HG03139 (cell line): ENCODE results near the gene ACTR1B.
"Not testable (repeated sequence)": the region's sequence is repeated elsewhere in the genome, so short reads cannot be mapped to it uniquely, and the experiment has no call there.

Experiments
- ATAC-seq: cut with Tn5 transposase; IDR thresholded peaks from one replicate; pipeline ENCODE4 v1.9.1; 2021; ENCODE audit not compliant: unreplicated experiment

ACTR1B gene

GRCh38 chr2:97691166-97691565 lies 27.3 kb upstream of the ACTR1B start:
- ATAC-seq: no peak

- no peak for ATAC-seq
These were observed 24.4 kb upstream of the ACTR1B start for GRCh38 chr2:97688062-97688827.

- not testable (repeated sequence) for ATAC-seq
These were observed 23.4 kb upstream of the ACTR1B start for GRCh38 chr2:97687235-97687634.

GRCh38 chr2:97678298-97678697 lies 14.5 kb upstream of the ACTR1B start:
- no peak for ATAC-seq

- ATAC-seq: no peak
These were observed 13.6 kb upstream of the ACTR1B start for GRCh38 chr2:97677480-97677879.

GRCh38 chr2:97676620-97677019 lies 12.8 kb upstream of the ACTR1B start:
- ATAC-seq: no peak

GRCh38 chr2:97675430-97676113 lies 11.7 kb upstream of the ACTR1B start:
- ATAC-seq: no peak

- ATAC-seq: no peak
These were observed 10.1 kb upstream of the ACTR1B start for GRCh38 chr2:97673915-97674283.

GRCh38 chr2:97673182-97673914 lies 9.5 kb upstream of the ACTR1B start:
- no peak for ATAC-seq

- not testable (repeated sequence) for ATAC-seq
These were observed 8.8 kb upstream of the ACTR1B start for GRCh38 chr2:97672606-97673140.

GRCh38 chr2:97671526-97671925 lies 7.7 kb upstream of the ACTR1B start:
- ATAC-seq: no peak

GRCh38 chr2:97670471-97670870 lies 6.6 kb upstream of the ACTR1B start:
- ATAC-seq: no peak

GRCh38 chr2:97669448-97669847 lies 5.6 kb upstream of the ACTR1B start, which contains the start of gene C2orf92:
TSS of gene C2orf92 (plus strand) at chr2:97669713. CDS start at chr2:97669789, 76 bp downstream.
- ATAC-seq: no peak

GRCh38 chr2:97664636-97664970 lies 759 bp upstream of the ACTR1B start:
- ATAC-seq: no peak

GRCh38 chr2:97663626-97663961 lies 250 bp downstream of the ACTR1B start:
- no peak for ATAC-seq

- ATAC-seq: peak; percentile 36
These were observed 784 bp downstream of the ACTR1B start for GRCh38 chr2:97662895-97663625.

GRCh38 chr2:97662386-97662894 lies 1.4 kb downstream of the ACTR1B start:
- no peak for ATAC-seq

GRCh38 chr2:97661927-97662326 lies 1.9 kb downstream of the ACTR1B start:
- no peak for ATAC-seq

GRCh38 chr2:97660775-97661389 lies 3.0 kb downstream of the ACTR1B start:
- ATAC-seq: no peak

GRCh38 chr2:97660044-97660774 lies 3.6 kb downstream of the ACTR1B start:
- ATAC-seq: no peak
